ENCODE results near the gene CCDC92. TPM values are rescaled to one million over a fixed set of nuclear protein-coding genes. Genes with fewer than 3 reads are reported as not detected.

The CCDC92 gene
- polyA plus RNA-seq, 1 of the 3 experiments (the other 2 are of a cell fraction): 53.5 TPM

DNA sequence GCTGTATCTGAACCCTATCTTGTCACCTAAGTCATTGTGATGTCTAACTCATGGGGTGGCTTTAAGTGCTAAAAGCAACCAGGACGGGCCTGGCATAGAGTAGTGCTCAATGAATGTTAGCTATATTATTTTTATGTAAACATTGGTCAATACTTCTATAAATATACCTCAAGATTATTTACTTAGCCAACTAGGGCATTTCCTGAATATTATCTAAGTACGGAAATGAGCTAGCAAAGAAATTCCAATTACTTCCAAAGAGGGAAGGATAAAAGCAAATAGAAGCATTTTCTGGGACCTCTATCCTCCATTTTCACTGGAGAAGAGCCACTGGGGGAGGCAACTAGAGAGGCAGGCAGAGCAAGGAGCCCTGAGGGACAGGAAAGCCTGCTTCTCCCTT lies 20.6 kb downstream of the CCDC92 start:
- no peak overlapping the region for H2AFZ ChIP-seq (ENCODE audit: low read depth)
- no peak overlapping the region for H3K4me3 ChIP-seq (ENCODE audit: low read depth in 2 of 2, low read length in 1 of 2)
- H3K9ac ChIP-seq: no peak overlapping the region
- H3K9me2 ChIP-seq: no peaks in the 10 kb centered on the region
- TF ChIP-seq EP300 (IDR thresholded peaks at IDR 0.05; ENCODE audit: borderline replicate concordance in 1 of 2, low read depth in 1 of 2, low read length in 1 of 2) (no peak), RAD21 (IDR thresholded peaks at IDR 0.05; ENCODE audit: low read length) (no peak), NFIC (IDR thresholded peaks at IDR 0.05; ENCODE audit: borderline replicate concordance) (no peak)
- no peak for DNase-seq
- no peak overlapping the region for H3K4me2 ChIP-seq
- H4K20me1 ChIP-seq (ENCODE audit: insufficient read depth): peaks cover 18% of the 10 kb centered on the region; the same call in 1 of the 2 replicates
- no peaks in the 10 kb centered on the region for H3K9me3 ChIP-seq
- POLR2A ChIA-PET: no interaction called here
- CTCF ChIA-PET: interaction anchor here (1.4 kb wide), 1 partner anchor 13 kb away, joined by 4 read pairs; no protein-coding TSS in a partner anchor
- peaks cover 0 to 7% of the 10 kb centered on the region in 2 experiments; a peak in 1 of 4 replicates for H3K4me1 ChIP-seq (ENCODE audit: control insufficient read depth in 1 of 2, insufficient read depth in 2 of 2, low read depth in 1 of 2, low read length in 1 of 2)
- H3F3A ChIP-seq (replicated peaks; ENCODE audit: insufficient read depth): no peaks in the 10 kb centered on the region
- peaks cover 0 to 3% of the 10 kb centered on the region in 2 experiments for H3K36me3 ChIP-seq (replicated peaks in 1 of 2; ENCODE audit: control insufficient read depth in 1 of 2, insufficient read depth in 2 of 2, low read length in 1 of 2)
- peaks cover 11% of the 10 kb centered on the region; the same call in 1 of the 2 replicates for H3K79me2 ChIP-seq (ENCODE audit: insufficient read depth)
- 82% methylated on average over 2 of the region's 2 CpGs for WGBS (ENCODE audit: low lambda C conversion rate)
- no peaks in the 10 kb centered on the region for H3K27me3 ChIP-seq (ENCODE audit: insufficient read depth)
- no peak overlapping the region for H3K27ac ChIP-seq (ENCODE audit: low read depth in 2 of 2, low read length in 1 of 2)

- no peaks in the 10 kb centered on the region for H3K27me3 ChIP-seq (ENCODE audit: insufficient read depth)
- no peak overlapping the region for H3K9ac ChIP-seq
- H3K27ac ChIP-seq (ENCODE audit: low read depth in 2 of 2, low read length in 1 of 2): no peak overlapping the region
- no peak overlapping the region for H3K4me2 ChIP-seq
- ChIA-PET POLR2A (no interaction called here), CTCF (interaction anchor here (1.4 kb wide), 1 partner anchor 13 kb away, joined by 4 read pairs; no protein-coding TSS in a partner anchor)
- no peaks in the 10 kb centered on the region for H3K9me3 ChIP-seq
- no peaks in the 10 kb centered on the region for H3F3A ChIP-seq (replicated peaks; ENCODE audit: insufficient read depth)
- H3K9me2 ChIP-seq: no peaks in the 10 kb centered on the region
- TF ChIP-seq, protein P1, sequence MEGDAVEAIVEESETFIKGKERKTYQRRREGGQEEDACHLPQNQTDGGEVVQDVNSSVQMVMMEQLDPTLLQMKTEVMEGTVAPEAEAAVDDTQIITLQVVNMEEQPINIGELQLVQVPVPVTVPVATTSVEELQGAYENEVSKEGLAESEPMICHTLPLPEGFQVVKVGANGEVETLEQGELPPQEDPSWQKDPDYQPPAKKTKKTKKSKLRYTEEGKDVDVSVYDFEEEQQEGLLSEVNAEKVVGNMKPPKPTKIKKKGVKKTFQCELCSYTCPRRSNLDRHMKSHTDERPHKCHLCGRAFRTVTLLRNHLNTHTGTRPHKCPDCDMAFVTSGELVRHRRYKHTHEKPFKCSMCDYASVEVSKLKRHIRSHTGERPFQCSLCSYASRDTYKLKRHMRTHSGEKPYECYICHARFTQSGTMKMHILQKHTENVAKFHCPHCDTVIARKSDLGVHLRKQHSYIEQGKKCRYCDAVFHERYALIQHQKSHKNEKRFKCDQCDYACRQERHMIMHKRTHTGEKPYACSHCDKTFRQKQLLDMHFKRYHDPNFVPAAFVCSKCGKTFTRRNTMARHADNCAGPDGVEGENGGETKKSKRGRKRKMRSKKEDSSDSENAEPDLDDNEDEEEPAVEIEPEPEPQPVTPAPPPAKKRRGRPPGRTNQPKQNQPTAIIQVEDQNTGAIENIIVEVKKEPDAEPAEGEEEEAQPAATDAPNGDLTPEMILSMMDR (IDR thresholded peaks at IDR 0.05): no peak
- TF ChIP-seq REST (IDR thresholded peaks at IDR 0.05; ENCODE audit: low read depth, low read length) (no peak), TEAD4 (IDR thresholded peaks at IDR 0.05; ENCODE audit: borderline replicate concordance, insufficient read depth) (no peak), JUND (IDR thresholded peaks at IDR 0.05) (no peak), USF2 (IDR thresholded peaks at IDR 0.05; ENCODE audit: borderline replicate concordance, low read depth, low read length) (no peak), EZH2phosphoT487 (IDR thresholded peaks at IDR 0.05; ENCODE audit: borderline replicate concordance, low read depth) (no peak), FOXJ3 (CRISPR knock-in tag; IDR thresholded peaks at IDR 0.05) (no peak), RCOR1 (IDR thresholded peaks at IDR 0.05; ENCODE audit: low read length) (no peak)
- H3K4me3 ChIP-seq (ENCODE audit: low read depth in 2 of 2, low read length in 1 of 2): no peak overlapping the region
- H3K4me1 ChIP-seq (ENCODE audit: control insufficient read depth in 1 of 2, insufficient read depth in 2 of 2, low read depth in 1 of 2, low read length in 1 of 2): peaks cover 0 to 7% of the 10 kb centered on the region in 2 experiments; a peak in 1 of 4 replicates
- no peaks in the 10 kb centered on the region for H3K36me3 ChIP-seq (replicated peaks in 1 of 2; ENCODE audit: control insufficient read depth in 1 of 2, insufficient read depth in 2 of 2, low read length in 1 of 2)
- H2AFZ ChIP-seq (ENCODE audit: low read depth): no peak overlapping the region
- DNase-seq: no peak
- peaks cover 11% of the 10 kb centered on the region; the same call in 1 of the 2 replicates for H3K79me2 ChIP-seq (ENCODE audit: insufficient read depth)
- H4K20me1 ChIP-seq (ENCODE audit: insufficient read depth): peaks cover 18% of the 10 kb centered on the region; the same call in 1 of the 2 replicates
- 80% methylated on average over 4 of the region's 4 CpGs for WGBS (ENCODE audit: low lambda C conversion rate)
These were observed 21.2 kb downstream of the CCDC92 start for GRCh38 chr12:123951467-123951866.

All from SK-N-SH (cell line).